ENCODE measurements around the gene ZNF581. TPM values are rescaled to one million over a fixed set of nuclear protein-coding genes. Genes with fewer than 3 reads are reported as not detected.

Gene ZNF581
- total RNA-seq, 1 experiment from 2014 or later, result 37.1 TPM

GRCh38 chr19:55679343-55680257 lies 36.2 kb downstream of the ZNF581 start:
- Histone ChIP-seq H3K4me1 (ENCODE audit: insufficient read depth, low read length, poor library complexity, severe bottlenecking) (peaks cover 12% of the 10 kb centered on the region), H3K9me3 (ENCODE audit: low read depth, low read length, poor library complexity, severe bottlenecking) (no peaks in the 10 kb centered on the region), H3K27me3 (replicated peaks; ENCODE audit: insufficient read depth, low read depth, low read length, poor library complexity) (no peaks in the 10 kb centered on the region), H3K27ac (ENCODE audit: low read depth, low read length, poor library complexity, severe bottlenecking) (no peak overlapping the region), H3K36me3 (ENCODE audit: insufficient read depth, low read length, poor library complexity, severe bottlenecking) (peaks cover 38% of the 10 kb centered on the region), H3K4me3 (ENCODE audit: low read depth, low read length, poor library complexity, severe bottlenecking) (no peak overlapping the region)
- DNase-seq (ENCODE audit: low spot score), result no peak
- ChIA-PET POLR2A (ENCODE audit: low non-redundant PET) (no interaction called here), CTCF (no interaction called here)
- intact Hi-C loops (cut with micrococcal nuclease; ENCODE audit: unreplicated experiment), result loop anchor here (10.0 kb wide), 1 partner anchor 635 kb away; the partner anchor contains the start of gene ZSCAN5A
- no TSS peak for BruUV-seq (replicated peaks)
- TF ChIP-seq EZH2 (IDR thresholded peaks at IDR 0.05; ENCODE audit: borderline replicate concordance, low read depth, low read length, poor library complexity, severe bottlenecking) (no peak), CTCF (conservative IDR thresholded peaks at IDR 0.05; ENCODE audit: low read depth, low read length) (no peak)

- DNase-seq (ENCODE audit: low spot score), result no peak
- Histone ChIP-seq H3K4me3 (ENCODE audit: low read depth, low read length, poor library complexity, severe bottlenecking) (no peak overlapping the region), H3K4me1 (ENCODE audit: insufficient read depth, low read length, poor library complexity, severe bottlenecking) (peaks cover 12% of the 10 kb centered on the region), H3K27me3 (replicated peaks; ENCODE audit: insufficient read depth, low read depth, low read length, poor library complexity) (no peaks in the 10 kb centered on the region), H3K27ac (ENCODE audit: low read depth, low read length, poor library complexity, severe bottlenecking) (no peak overlapping the region), H3K36me3 (ENCODE audit: insufficient read depth, low read length, poor library complexity, severe bottlenecking) (peaks cover 44% of the 10 kb centered on the region), H3K9me3 (ENCODE audit: low read depth, low read length, poor library complexity, severe bottlenecking) (no peaks in the 10 kb centered on the region)
- POLR2A ChIA-PET (ENCODE audit: low non-redundant PET), result no interaction called here
- no TSS peak for BruUV-seq (replicated peaks)
- intact Hi-C loops (cut with micrococcal nuclease; ENCODE audit: unreplicated experiment), result no loop called here
- TF ChIP-seq CTCF (conservative IDR thresholded peaks at IDR 0.05; ENCODE audit: low read depth, low read length) (no peak), EZH2 (IDR thresholded peaks at IDR 0.05; ENCODE audit: borderline replicate concordance, low read depth, low read length, poor library complexity, severe bottlenecking) (no peak)
- CTCF ChIA-PET, result no interaction called here
Measured at GRCh38 chr19:55680339-55681130, 37.1 kb downstream of the ZNF581 start.

GRCh38 chr19:55681131-55682092 lies 38.0 kb downstream of the ZNF581 start:
- H3K4me3 ChIP-seq (ENCODE audit: low read depth, low read length, poor library complexity, severe bottlenecking), result no peak overlapping the region
- TF ChIP-seq EZH2 (IDR thresholded peaks at IDR 0.05; ENCODE audit: borderline replicate concordance, low read depth, low read length, poor library complexity, severe bottlenecking), result no peak
- peaks cover 49% of the 10 kb centered on the region for H3K36me3 ChIP-seq (ENCODE audit: insufficient read depth, low read length, poor library complexity, severe bottlenecking)
- DNase-seq (ENCODE audit: low spot score), result no peak
- H3K9me3 ChIP-seq (ENCODE audit: low read depth, low read length, poor library complexity, severe bottlenecking), result no peaks in the 10 kb centered on the region
- no TSS peak for BruUV-seq (replicated peaks)
- no peak overlapping the region for H3K27ac ChIP-seq (ENCODE audit: low read depth, low read length, poor library complexity, severe bottlenecking)
- POLR2A ChIA-PET (ENCODE audit: low non-redundant PET), result no interaction called here
- intact Hi-C loops (cut with micrococcal nuclease; ENCODE audit: unreplicated experiment), result no loop called here
- H3K4me1 ChIP-seq (ENCODE audit: insufficient read depth, low read length, poor library complexity, severe bottlenecking), result peaks cover 7% of the 10 kb centered on the region
- CTCF ChIA-PET, result no interaction called here
- no peaks in the 10 kb centered on the region for H3K27me3 ChIP-seq (replicated peaks; ENCODE audit: insufficient read depth, low read depth, low read length, poor library complexity)
